Panc1 (cell line): ENCODE data around the gene SPEM2. TPM values are rescaled to one million over a fixed set of nuclear protein-coding genes. Genes with fewer than 3 reads are reported as not detected.

Experiments used
- ATAC-seq: fragments of 200-7000 bp; cut with Tn5 transposase; 2 replicates; pipeline ENCODE4 v1.9.1; 2020; ENCODE audit warnings: mild to moderate bottlenecking, moderate library complexity
- BruUV-seq: library from RNA; stranded (reverse); fragments of 400-500 nt; replicated peaks from 2 replicates; lab custom pipeline; 2021; lab: Mats Ljungman, UMichigan
- CTCF ChIA-PET: fragments of 300-600 bp; sonication (Branson Sonifier 250); formaldehyde crosslinking; loops from one replicate; lab custom pipeline; 2022; ENCODE audit warnings: antibody characterized with exemption; lab: Charles Lee
- POLR2A ChIA-PET: fragments of 300-600 bp; sonication (Branson Sonifier 250); formaldehyde crosslinking; loops from one replicate; lab custom pipeline; 2022; ENCODE audit warnings: antibody characterized with exemption; lab: Charles Lee
- DNase-seq: peaks from one replicate; pipeline ENCODE4 v3.0.0-alpha.2; 2010; ENCODE audit warnings: low read depth, low spot score
- H3K27ac ChIP-seq: 2 replicates; pipeline ENCODE4 v1.5.1; 2011; ENCODE audit warnings: mild to moderate bottlenecking, low read length, inconsistent platforms
- H3K27me3 ChIP-seq: fragments of 200-500 bp; sonication (Bioruptor generic); 2 replicates; pipeline ENCODE4 v1.6.0; 2014; ENCODE audit warnings: low read length, inconsistent platforms; ENCODE audit not compliant: control insufficient read depth, insufficient read depth
- H3K36me3 ChIP-seq: fragments of 200-500 bp; sonication (Bioruptor generic); 2 replicates; pipeline ENCODE4 v1.5.1; 2014; ENCODE audit warnings: inconsistent platforms, mild to moderate bottlenecking, low read length, moderate library complexity; ENCODE audit not compliant: control insufficient read depth, insufficient read depth
- H3K4me1 ChIP-seq: 2 replicates; pipeline ENCODE4 v1.5.1; 2011; ENCODE audit warnings: inconsistent platforms, mild to moderate bottlenecking, low read length, moderate library complexity; ENCODE audit not compliant: control insufficient read depth, insufficient read depth
- H3K4me3 ChIP-seq, 2 experiments: 2 replicates each; pipeline ENCODE4 v1.5.1; 2011 to 2012; ENCODE audit warnings: low read depth in 2 of 2, low read length in 2 of 2, mild to moderate bottlenecking in 2 of 2, inconsistent platforms in 1 of 2, moderate library complexity in 1 of 2
- H3K9me3 ChIP-seq: fragments of 200-500 bp; sonication (Bioruptor generic); 2 replicates; pipeline ENCODE4 v1.5.1; 2014; ENCODE audit warnings: low read depth, mild to moderate bottlenecking, inconsistent platforms, low read length, moderate library complexity; ENCODE audit not compliant: control insufficient read depth, insufficient read depth
- CTCF ChIP-seq: fragments of 450-650 bp; IDR thresholded peaks from 2 replicates; pipeline ENCODE4 v1.5.1; 2017; ENCODE audit warnings: mild to moderate bottlenecking
- POLR2AphosphoS5 ChIP-seq: IDR thresholded peaks from 2 replicates; pipeline ENCODE4 v1.6.1; 2012; ENCODE audit warnings: mild to moderate bottlenecking, low read depth, low read length, moderate library complexity
- REST ChIP-seq, 2 experiments: IDR thresholded peaks; 2 replicates each; pipeline ENCODE4 v1.6.1; 2011 to 2012; ENCODE audit warnings: low read depth in 2 of 2, control low read depth in 1 of 2, low read length in 1 of 2, mild to moderate bottlenecking in 1 of 2, moderate library complexity in 1 of 2; ENCODE audit not compliant: insufficient read depth in 1 of 2
- SIN3A ChIP-seq: IDR thresholded peaks from 2 replicates; pipeline ENCODE4 v1.6.1; 2012; ENCODE audit warnings: low read depth, mild to moderate bottlenecking, low read length, moderate library complexity, borderline replicate concordance; ENCODE audit not compliant: insufficient read depth
- TCF7L2 ChIP-seq: IDR thresholded peaks from 2 replicates; pipeline ENCODE4 v1.6.1; 2011; ENCODE audit warnings: mild to moderate bottlenecking, low read depth, low read length, inconsistent platforms
- in situ Hi-C: cut with HindIII; loops from 2 replicates; pipeline ENCODE4 v1.10.0; 2016; ENCODE audit warnings: low sequenced_read_pairs, low pct_unique_long_range_greater_than_20kb
- intact Hi-C: fragments of 100-400 bp; cut with micrococcal nuclease; formaldehyde crosslinking; loops from one replicate; pipeline ENCODE4 v1.10.0; 2022; ENCODE audit not compliant: unreplicated experiment
- total RNA-seq: library from RNA; stranded (reverse); gene quantifications from one replicate; pipeline ENCODE4 v1.2.1, GENCODE V29; 2021; ENCODE audit not compliant: unreplicated experiment

The SPEM2 gene
- total RNA-seq, 1 experiment from 2014 or later = not detected

DNA sequence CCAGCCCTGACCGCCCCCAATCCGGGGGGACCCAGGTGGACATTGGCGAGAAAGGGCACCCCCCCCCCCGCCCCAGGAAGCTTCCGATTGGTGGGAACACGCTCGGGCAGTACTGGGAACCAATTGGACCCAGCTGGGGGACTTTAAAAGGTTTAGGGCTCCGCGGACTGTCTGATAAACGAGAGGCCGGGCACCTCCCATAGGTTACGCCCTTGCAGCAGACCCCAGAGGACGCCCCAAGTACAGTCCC lies 21.8 kb upstream of the SPEM2 start:
- intact Hi-C loops = no loop called here
- DNase-seq (no peak), ATAC-seq (peak; percentile 70)
- H3K36me3 ChIP-seq = no peaks in the 10 kb centered on the region
- ChIA-PET POLR2A (interaction anchor here (0.7 to 1.6 kb wide), 3 partner anchors 32 to 340 kb away, joined by 3 to 9 read pairs (median 6); partner anchors contain the start of genes POLR2A and TMEM102), CTCF (interaction anchor here (0.7 to 1.1 kb wide), 2 partner anchors 15 to 149 kb away, joined by 4 to 5 read pairs; no protein-coding TSS in a partner anchor)
- no peaks in the 10 kb centered on the region for H3K27me3 ChIP-seq
- H3K9me3 ChIP-seq = no peaks in the 10 kb centered on the region
- in situ Hi-C loops = no loop called here
- no peak for TF ChIP-seq POLR2AphosphoS5
- TF ChIP-seq SIN3A = no peak
- TF ChIP-seq CTCF = no peak
- no peak for TF ChIP-seq REST (IDR thresholded peaks at IDR 0.05; ENCODE audit: insufficient read depth in 1 of 2, low read depth in 2 of 2, low read length in 1 of 2)
- TF ChIP-seq TCF7L2 = no peak
- BruUV-seq = no TSS peak
- H3K4me3 ChIP-seq = peak overlapping the region; percentile 61
- peaks cover 3% of the 10 kb centered on the region for H3K4me1 ChIP-seq
- peak overlapping the region; percentile 76 for H3K27ac ChIP-seq

DNA sequence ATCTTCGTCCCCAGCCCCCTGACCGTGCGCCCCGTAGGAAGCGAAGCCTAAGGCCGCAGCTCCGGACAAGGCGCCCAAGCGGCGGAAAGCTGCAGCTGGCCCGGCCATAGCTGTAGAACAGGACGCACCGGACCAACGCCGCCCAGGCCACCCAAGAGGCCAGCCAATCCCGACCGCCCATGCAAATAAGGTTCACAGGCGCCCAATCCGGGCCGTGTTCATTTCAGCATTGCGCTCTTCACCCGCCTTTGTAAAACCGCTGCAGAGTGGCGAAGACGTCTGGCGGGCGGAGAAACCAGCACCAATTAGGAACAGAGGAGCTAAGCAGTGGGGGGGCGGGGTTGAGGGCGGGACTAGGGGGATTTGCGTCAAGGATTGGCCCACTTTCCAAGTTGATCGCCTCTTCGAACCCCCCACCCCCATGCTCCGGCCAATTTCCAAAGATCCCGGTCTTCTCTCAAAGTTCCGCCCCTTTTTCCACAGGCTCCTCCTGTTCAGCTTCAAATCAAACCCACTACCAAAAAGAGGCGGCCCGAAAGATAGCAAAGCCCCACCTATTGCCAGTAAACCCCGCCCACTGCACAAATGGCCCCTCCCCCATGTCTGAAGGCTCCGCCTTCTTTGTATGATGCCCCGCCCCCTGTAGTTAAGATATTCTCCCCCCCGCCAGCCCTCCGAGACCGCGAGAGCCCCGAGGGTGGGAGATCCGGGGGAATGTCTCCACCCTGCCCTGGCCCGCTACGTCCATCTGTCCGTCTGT lies 21.3 kb upstream of the SPEM2 start, which contains the start of gene TMEM256:
Gene TMEM256, minus strand, starts transcription at position 121 of the 760 bp plus-strand sequence. Its CDS starts 13 bp downstream, at position 108.
- peak; percentile 96 for DNase-seq
- no TSS peak for BruUV-seq
- peaks cover 3% of the 10 kb centered on the region for H3K4me1 ChIP-seq
- ChIA-PET CTCF (interaction anchor here (0.7 kb wide), 2 partner anchors 48 to 148 kb away, joined by 4 to 5 read pairs; no protein-coding TSS in a partner anchor), POLR2A (interaction anchor here (0.6 to 1.6 kb wide), 4 partner anchors 31 to 1963 kb away, joined by 3 to 9 read pairs (median 4); partner anchors contain the start of genes POLR2A and TMEM102)
- peak within 1 kb of the TSS; percentile 61 to 63 for H3K4me3 ChIP-seq
- H3K27me3 ChIP-seq = no peaks in the 10 kb centered on the region
- in situ Hi-C loops = no loop called here
- no peaks in the 10 kb centered on the region for H3K36me3 ChIP-seq
- no peaks in the 10 kb centered on the region for H3K9me3 ChIP-seq
- H3K27ac ChIP-seq = peak within 1 kb of the TSS; percentile 76
- intact Hi-C loops = no loop called here
- peak; percentile 96 for ATAC-seq
- TF ChIP-seq POLR2AphosphoS5 = peak; percentile 65
- TF ChIP-seq REST (IDR thresholded peaks at IDR 0.05; ENCODE audit: insufficient read depth in 1 of 2, low read depth in 2 of 2, low read length in 1 of 2) = no peak
- TF ChIP-seq CTCF = no peak
- 0 out of 2 replicates have a peak, but pooled peaks have one; percentile 21 for TF ChIP-seq SIN3A
- no peak for TF ChIP-seq TCF7L2
